ENCODE results near the gene SLC6A8. TPM values are rescaled to one million over a fixed set of nuclear protein-coding genes. Genes with fewer than 3 reads are reported as not detected.

The SLC6A8 gene
- total RNA-seq, 1 experiment from 2014 or later, result 27.4 TPM

DNA sequence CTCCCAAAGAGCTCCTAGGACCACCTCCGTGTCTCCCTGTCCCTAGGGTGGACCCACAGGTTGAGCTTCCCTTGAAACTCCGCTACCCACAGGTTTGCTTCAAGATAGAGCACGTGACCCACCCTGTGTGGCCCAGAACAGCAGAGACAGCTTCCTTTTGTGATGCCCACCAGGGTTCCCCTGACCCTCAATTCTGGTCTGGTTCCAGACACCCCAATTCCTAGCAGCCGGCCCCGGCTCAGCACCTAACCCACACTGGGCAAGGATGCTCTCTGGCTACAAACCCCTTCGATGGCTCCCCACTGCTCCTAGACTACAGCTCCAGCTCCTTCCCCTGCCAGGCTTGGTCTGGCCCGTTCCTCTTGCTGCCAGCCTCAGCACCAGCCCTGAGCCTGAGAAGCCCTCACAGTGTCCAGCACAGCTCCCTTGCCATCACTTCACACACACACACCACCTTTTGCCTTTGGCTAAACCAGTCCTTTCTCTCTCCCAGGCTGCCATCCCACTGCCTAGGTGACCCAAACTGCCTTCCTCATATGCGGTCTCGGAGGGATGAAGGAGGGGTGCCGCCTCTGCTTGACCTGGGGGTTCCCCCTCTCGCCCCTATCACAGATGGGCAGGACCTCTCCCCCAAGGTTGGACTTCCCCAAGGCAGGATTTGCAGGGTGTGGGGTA, 20.3 kb upstream of the SLC6A8 start:
- peaks cover 64% of the 10 kb centered on the region for H3K27me3 Mint-ChIP-seq (ENCODE audit: unreplicated experiment)

DNA sequence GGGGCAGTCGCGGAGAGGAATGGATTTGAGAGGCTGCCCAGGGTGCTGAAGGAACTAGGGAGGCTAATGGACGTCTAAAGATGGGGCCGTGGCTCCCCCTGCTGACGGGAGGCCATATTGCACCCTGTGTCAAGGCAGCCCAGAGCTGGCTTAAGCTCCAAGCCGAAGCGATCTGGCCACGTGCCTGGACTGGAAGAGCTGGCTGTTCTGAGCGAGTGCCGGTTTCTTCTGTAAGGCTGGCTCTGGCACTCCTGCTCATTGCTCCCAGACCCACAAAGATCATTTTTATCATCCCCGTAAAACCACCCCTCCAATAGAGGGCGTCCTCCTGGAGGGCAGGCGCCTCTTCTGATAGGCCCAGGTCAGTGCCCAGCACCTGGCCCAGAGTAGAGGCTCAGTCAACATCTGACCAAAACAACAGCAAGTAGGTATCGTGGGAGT, 19.8 kb upstream of the SLC6A8 start:
- Mint-ChIP-seq H3K36me3 (ENCODE audit: insufficient read depth, unreplicated experiment) (no peaks in the 10 kb centered on the region), H3K9me3 (ENCODE audit: low read depth, unreplicated experiment) (no peaks in the 10 kb centered on the region), H3K27ac (ENCODE audit: unreplicated experiment) (no peak overlapping the region), H3K4me1 (ENCODE audit: low read depth, unreplicated experiment) (peaks cover 12% of the 10 kb centered on the region), H3K27me3 (ENCODE audit: unreplicated experiment) (peaks cover 64% of the 10 kb centered on the region), H3K4me3 (ENCODE audit: low read depth, unreplicated experiment) (peak overlapping the region; percentile 51)
- DNase-seq, result peak; percentile 85
- TF ChIP-seq CTCF (IDR thresholded peaks at IDR 0.05; ENCODE audit: unreplicated experiment), result peak; percentile 79
- CTCF ChIA-PET, result interaction anchor here (0.6 to 2.2 kb wide), 13 partner anchors 11 to 703 kb away, joined by 3 to 25 read pairs (median 4); partner anchors contain the start of genes DUSP9 and SLC6A8
- no TSS peak for BruUV-seq (replicated peaks)
- intact Hi-C loops (cut with micrococcal nuclease; ENCODE audit: unreplicated experiment), result loop anchor here (5.0 kb wide), 1 partner anchor 131 kb away; no protein-coding TSS in a partner anchor

More for the DNA sequence above, 20.3 kb upstream of the SLC6A8 start:
- Mint-ChIP-seq H3K4me3 (ENCODE audit: low read depth, unreplicated experiment) (peak overlapping the region; percentile 51), H3K9me3 (ENCODE audit: low read depth, unreplicated experiment) (no peaks in the 10 kb centered on the region), H3K36me3 (ENCODE audit: insufficient read depth, unreplicated experiment) (no peaks in the 10 kb centered on the region), H3K4me1 (ENCODE audit: low read depth, unreplicated experiment) (peaks cover 17% of the 10 kb centered on the region), H3K27ac (ENCODE audit: unreplicated experiment) (no peak overlapping the region)
- CTCF ChIA-PET, result interaction anchor here (0.6 to 2.2 kb wide), 12 partner anchors 20 to 704 kb away, joined by 3 to 25 read pairs (median 6); partner anchors contain the start of genes DUSP9 and SLC6A8
- TF ChIP-seq CTCF (IDR thresholded peaks at IDR 0.05; ENCODE audit: unreplicated experiment), result no peak
- DNase-seq, result no peak
- no TSS peak for BruUV-seq (replicated peaks)
- intact Hi-C loops (cut with micrococcal nuclease; ENCODE audit: unreplicated experiment), result loop anchor here (5.0 kb wide), 1 partner anchor 130 kb away; no protein-coding TSS in a partner anchor

- no peak overlapping the region for H3K27ac Mint-ChIP-seq (ENCODE audit: unreplicated experiment)
- peaks cover 12% of the 10 kb centered on the region for H3K4me1 Mint-ChIP-seq (ENCODE audit: low read depth, unreplicated experiment)
- CTCF ChIA-PET, result interaction anchor here (0.6 to 2.2 kb wide), 12 partner anchors 12 to 130 kb away, joined by 3 to 25 read pairs (median 4); partner anchors contain the start of genes DUSP9 and SLC6A8
- no peak for DNase-seq
- TF ChIP-seq CTCF (IDR thresholded peaks at IDR 0.05; ENCODE audit: unreplicated experiment), result no peak
- H3K27me3 Mint-ChIP-seq (ENCODE audit: unreplicated experiment), result peaks cover 66% of the 10 kb centered on the region
- intact Hi-C loops (cut with micrococcal nuclease; ENCODE audit: unreplicated experiment), result loop anchor here (5.0 kb wide), 1 partner anchor 131 kb away; no protein-coding TSS in a partner anchor
- no TSS peak for BruUV-seq (replicated peaks)
- no peaks in the 10 kb centered on the region for H3K36me3 Mint-ChIP-seq (ENCODE audit: insufficient read depth, unreplicated experiment)
- H3K9me3 Mint-ChIP-seq (ENCODE audit: low read depth, unreplicated experiment), result no peaks in the 10 kb centered on the region
- no peak overlapping the region for H3K4me3 Mint-ChIP-seq (ENCODE audit: low read depth, unreplicated experiment)
These were observed 19.1 kb upstream of the SLC6A8 start for GRCh38 chrX:153668423-153669173.

GRCh38 chrX:153669174-153669890, 18.4 kb upstream of the SLC6A8 start:
- no peaks in the 10 kb centered on the region for H3K9me3 Mint-ChIP-seq (ENCODE audit: low read depth, unreplicated experiment)
- peaks cover 73% of the 10 kb centered on the region for H3K27me3 Mint-ChIP-seq (ENCODE audit: unreplicated experiment)
- peak; percentile 31 for DNase-seq
- H3K4me1 Mint-ChIP-seq (ENCODE audit: low read depth, unreplicated experiment), result peaks cover 12% of the 10 kb centered on the region
- H3K27ac Mint-ChIP-seq (ENCODE audit: unreplicated experiment), result no peak overlapping the region
- TF ChIP-seq CTCF (IDR thresholded peaks at IDR 0.05; ENCODE audit: unreplicated experiment), result peak; percentile 81
- BruUV-seq (replicated peaks), result no TSS peak
- H3K36me3 Mint-ChIP-seq (ENCODE audit: insufficient read depth, unreplicated experiment), result no peaks in the 10 kb centered on the region
- intact Hi-C loops (cut with micrococcal nuclease; ENCODE audit: unreplicated experiment), result loop anchor here (5.0 kb wide), 1 partner anchor 132 kb away; no protein-coding TSS in a partner anchor
- CTCF ChIA-PET, result interaction anchor here (2.2 kb wide), 1 partner anchor 131 kb away, joined by 25 read pairs; no protein-coding TSS in a partner anchor
- no peak overlapping the region for H3K4me3 Mint-ChIP-seq (ENCODE audit: low read depth, unreplicated experiment)

Measured in Calu3 (cell line).